Prostate gland (tissue), 2 donors: ENCODE measurements around the gene PGBD5.

Experiments
- POLR2A ChIP-seq: fragments of 450-650 bp; IDR thresholded peaks from one replicate; pipeline ENCODE4 v1.6.1; 2016; ENCODE audit warnings: antibody characterized with exemption, mild to moderate bottlenecking
- TF ChIP-seq, protein P1 (sequence below), 4 experiments: fragments of 200-600 bp in 2 of 4; fragments of 450-650 bp in 2 of 4; sonication (generic) in 2 of 4; IDR thresholded peaks; 1 replicate in 3 of 4; 2 replicates in 1 of 4; pipeline ENCODE4 v1.5.1; 2016 to 2019; ENCODE audit warnings: antibody characterized with exemption in 4 of 4, mild to moderate bottlenecking in 2 of 4, moderate library complexity in 2 of 4

- TF ChIP-seq POLR2A: no peak
- TF ChIP-seq, protein P1, sequence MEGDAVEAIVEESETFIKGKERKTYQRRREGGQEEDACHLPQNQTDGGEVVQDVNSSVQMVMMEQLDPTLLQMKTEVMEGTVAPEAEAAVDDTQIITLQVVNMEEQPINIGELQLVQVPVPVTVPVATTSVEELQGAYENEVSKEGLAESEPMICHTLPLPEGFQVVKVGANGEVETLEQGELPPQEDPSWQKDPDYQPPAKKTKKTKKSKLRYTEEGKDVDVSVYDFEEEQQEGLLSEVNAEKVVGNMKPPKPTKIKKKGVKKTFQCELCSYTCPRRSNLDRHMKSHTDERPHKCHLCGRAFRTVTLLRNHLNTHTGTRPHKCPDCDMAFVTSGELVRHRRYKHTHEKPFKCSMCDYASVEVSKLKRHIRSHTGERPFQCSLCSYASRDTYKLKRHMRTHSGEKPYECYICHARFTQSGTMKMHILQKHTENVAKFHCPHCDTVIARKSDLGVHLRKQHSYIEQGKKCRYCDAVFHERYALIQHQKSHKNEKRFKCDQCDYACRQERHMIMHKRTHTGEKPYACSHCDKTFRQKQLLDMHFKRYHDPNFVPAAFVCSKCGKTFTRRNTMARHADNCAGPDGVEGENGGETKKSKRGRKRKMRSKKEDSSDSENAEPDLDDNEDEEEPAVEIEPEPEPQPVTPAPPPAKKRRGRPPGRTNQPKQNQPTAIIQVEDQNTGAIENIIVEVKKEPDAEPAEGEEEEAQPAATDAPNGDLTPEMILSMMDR (IDR thresholded peaks at IDR 0.05): no peak
Observed at GRCh38 chr1:230301822-230302221, 124.3 kb downstream of the PGBD5 start.
